SK-N-SH treated with all-trans-retinoic acid at 6 μM for 48 hours (cell line): ENCODE results near the gene DIP2B.

Experiments
- ATAC-seq: fragments of 200-7000 bp; cut with Tn5 transposase; 3 replicates; pipeline ENCODE4 v1.9.1; 2020; ENCODE audit warnings: mild to moderate bottlenecking, moderate library complexity
- ARNTL ChIP-seq: fragments of 450-650 bp; formaldehyde crosslinking; IDR thresholded peaks from 2 replicates; pipeline ENCODE4 v1.5.0; 2020; ENCODE audit warnings: low read depth, mild to moderate bottlenecking, moderate library complexity, borderline replicate concordance
- BACH2 ChIP-seq: fragments of 250-450 bp; sonication (Bioruptor Pico); IDR thresholded peaks from 2 replicates; pipeline ENCODE4 v1.9.0; 2021; ENCODE audit warnings: mild to moderate bottlenecking, borderline replicate concordance
- CSDC2 ChIP-seq: fragments of 250-450 bp; sonication (Bioruptor Pico); IDR thresholded peaks from 2 replicates; pipeline ENCODE4 v1.5.0; 2020; ENCODE audit warnings: mild to moderate bottlenecking, moderate library complexity
- CSRNP3 ChIP-seq: fragments of 250-450 bp; sonication (Bioruptor Pico); IDR thresholded peaks from 2 replicates; pipeline ENCODE4 v1.5.1; 2021; ENCODE audit warnings: mild to moderate bottlenecking, moderate library complexity
- ESRRG ChIP-seq: fragments of 250-450 bp; sonication (Bioruptor Pico); IDR thresholded peaks from 2 replicates; pipeline ENCODE4 v1.6.1; 2021; ENCODE audit warnings: mild to moderate bottlenecking
- GLIS3 ChIP-seq: fragments of 250-450 bp; sonication (Bioruptor Pico); IDR thresholded peaks from 2 replicates; pipeline ENCODE4 v1.5.0; 2020; ENCODE audit warnings: mild to moderate bottlenecking, moderate library complexity
- ISL1 ChIP-seq: fragments of 250-450 bp; sonication (Bioruptor Pico); IDR thresholded peaks from 2 replicates; pipeline ENCODE4 v2.1.2; 2022; ENCODE audit warnings: mild to moderate bottlenecking, moderate library complexity
- OSR1 ChIP-seq: fragments of 250-450 bp; sonication (Bioruptor Pico); IDR thresholded peaks from 2 replicates; pipeline ENCODE4 v1.8.0; 2022; ENCODE audit warnings: moderate library complexity, mild to moderate bottlenecking, inconsistent platforms
- POU6F1 ChIP-seq: fragments of 250-450 bp; sonication (Bioruptor Pico); IDR thresholded peaks from 2 replicates; pipeline ENCODE4 v1.8.0; 2021; ENCODE audit warnings: low read depth, mild to moderate bottlenecking, moderate library complexity, borderline replicate concordance
- PPARA ChIP-seq: fragments of 250-450 bp; sonication (Bioruptor Pico); IDR thresholded peaks from 2 replicates; pipeline ENCODE4 v1.5.0; 2020; ENCODE audit warnings: mild to moderate bottlenecking, borderline replicate concordance
- RARB ChIP-seq: fragments of 250-450 bp; sonication (Bioruptor Pico); IDR thresholded peaks from 2 replicates; pipeline ENCODE4 v1.8.0; 2021; ENCODE audit warnings: mild to moderate bottlenecking, moderate library complexity
- SNAI2 ChIP-seq: fragments of 250-450 bp; sonication (Bioruptor Pico); IDR thresholded peaks from 2 replicates; pipeline ENCODE4 v1.5.0; 2020; ENCODE audit warnings: mild to moderate bottlenecking, moderate library complexity
- TCF4 ChIP-seq: fragments of 250-450 bp; sonication (Bioruptor Pico); IDR thresholded peaks from 2 replicates; pipeline ENCODE4 v1.8.0; 2021; ENCODE audit warnings: mild to moderate bottlenecking, moderate library complexity, borderline replicate concordance
- TOX ChIP-seq: fragments of 250-450 bp; sonication (Bioruptor Pico); IDR thresholded peaks from 2 replicates; pipeline ENCODE4 v1.8.0; 2021; ENCODE audit warnings: mild to moderate bottlenecking, moderate library complexity, borderline replicate concordance
- ZC3H10 ChIP-seq: fragments of 250-450 bp; sonication (Bioruptor Pico); IDR thresholded peaks from 2 replicates; pipeline ENCODE4 v1.5.1; 2021; ENCODE audit warnings: mild to moderate bottlenecking, moderate library complexity
- ZFP30 ChIP-seq: fragments of 450-650 bp; formaldehyde crosslinking; IDR thresholded peaks from 2 replicates; pipeline ENCODE4 v1.5.0; 2022; ENCODE audit warnings: mild to moderate bottlenecking, moderate library complexity
- ZNF565 ChIP-seq: fragments of 450-650 bp; formaldehyde crosslinking; conservative IDR thresholded peaks from 2 replicates; pipeline ENCODE4 v1.5.0; 2020; ENCODE audit warnings: low read depth, mild to moderate bottlenecking, moderate library complexity
- ZNF70 ChIP-seq: fragments of 450-650 bp; formaldehyde crosslinking; IDR thresholded peaks from 2 replicates; pipeline ENCODE4 v1.5.0; 2020; ENCODE audit warnings: mild to moderate bottlenecking, moderate library complexity
- ZNF8 ChIP-seq: fragments of 450-650 bp; formaldehyde crosslinking; IDR thresholded peaks from 2 replicates; pipeline ENCODE4 v1.5.0; 2020; ENCODE audit warnings: mild to moderate bottlenecking, moderate library complexity
- TF ChIP-seq, protein P1 (sequence below): fragments of 250-450 bp; sonication (Bioruptor Pico); IDR thresholded peaks from 2 replicates; pipeline ENCODE4 v1.8.0; 2020; ENCODE audit warnings: mild to moderate bottlenecking, moderate library complexity, borderline replicate concordance
- TF ChIP-seq, protein P2 (sequence below): fragments of 250-450 bp; sonication (Bioruptor Pico); IDR thresholded peaks from 2 replicates; pipeline ENCODE4 v1.5.1; 2020; ENCODE audit warnings: low read depth, mild to moderate bottlenecking, moderate library complexity

Gene DIP2B

DNA sequence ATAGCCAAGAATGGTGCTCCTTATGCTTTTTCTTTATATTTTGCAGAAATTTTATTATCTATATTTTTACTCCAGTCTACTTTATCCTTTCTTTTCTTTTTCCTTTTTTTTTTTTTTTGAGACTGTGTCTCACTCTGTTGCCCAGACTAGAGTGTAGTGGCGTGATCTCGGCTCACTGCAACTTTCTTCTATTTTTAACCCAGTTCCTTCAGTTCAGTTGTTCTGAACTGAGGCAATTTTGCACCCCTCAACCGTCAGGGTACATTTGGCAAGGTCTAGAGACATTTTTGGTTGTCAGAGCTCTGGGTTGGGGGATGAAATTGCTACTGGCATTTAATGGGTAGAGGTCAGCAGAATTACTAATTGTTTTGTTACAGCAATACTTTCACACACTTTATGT is 75.7 kb downstream of the DIP2B start:
- no peak for ATAC-seq
- no peak for TF ChIP-seq PPARA
- no peak for TF ChIP-seq ZC3H10 (CRISPR knock-in tag)
- TF ChIP-seq SNAI2 (CRISPR knock-in tag), result no peak

DNA sequence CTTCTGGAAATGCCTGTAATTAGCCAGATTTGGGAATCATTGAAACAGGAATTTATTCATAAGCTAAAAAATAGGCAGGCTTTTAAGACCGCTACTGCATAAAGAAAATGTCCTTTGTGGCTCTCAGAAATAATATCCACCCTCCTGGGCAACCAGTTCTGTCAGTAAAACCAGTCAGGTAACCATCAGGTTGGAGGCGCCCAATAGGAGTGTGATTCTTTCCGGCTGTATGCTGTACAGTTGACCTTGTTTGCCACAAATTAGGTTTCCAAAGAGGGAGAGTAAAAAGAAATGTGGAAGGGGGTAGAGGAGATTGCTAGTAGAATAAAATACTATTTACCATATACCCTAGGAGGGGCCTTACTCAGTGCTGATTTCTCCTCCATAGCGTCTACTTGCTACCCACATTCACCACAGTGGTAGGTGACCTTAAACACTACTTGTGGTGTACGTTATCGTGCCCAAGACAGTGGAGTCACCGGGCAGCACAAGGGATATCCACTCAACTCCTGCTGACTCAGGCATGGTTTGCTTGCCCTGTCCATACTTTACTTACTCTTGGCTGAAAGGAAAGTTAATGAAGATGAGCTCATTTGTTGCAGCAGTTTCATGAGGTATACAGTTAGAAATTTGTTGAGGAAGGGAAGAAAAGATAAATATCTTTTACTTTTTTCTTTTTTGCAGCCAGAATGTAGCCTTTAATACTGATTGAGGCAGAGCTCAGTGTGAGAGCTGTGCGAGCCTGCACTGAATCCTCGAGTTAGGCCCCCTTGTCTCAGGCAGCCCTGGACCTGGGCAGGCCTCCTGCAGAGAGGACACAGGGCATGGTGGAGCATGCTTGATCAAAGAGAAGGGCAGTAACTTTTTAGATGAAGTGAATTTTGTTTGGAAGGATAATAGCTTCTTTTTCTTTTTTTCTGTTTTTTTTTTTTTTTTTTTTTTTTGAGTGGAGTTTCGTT is 76.7 kb downstream of the DIP2B start:
- TF ChIP-seq POU6F1 (no peak), TCF4 (CRISPR knock-in tag) (no peak), PPARA (no peak), RARB (CRISPR knock-in tag) (no peak), SNAI2 (CRISPR knock-in tag) (no peak), CSRNP3 (CRISPR knock-in tag) (no peak), GLIS3 (CRISPR knock-in tag) (no peak), ZC3H10 (CRISPR knock-in tag) (no peak), ESRRG (CRISPR knock-in tag) (no peak), ZFP30 (CRISPR knock-in tag) (no peak), BACH2 (CRISPR knock-in tag) (no peak), ISL1 (CRISPR knock-in tag) (no peak), ZNF70 (CRISPR knock-in tag) (no peak), ZNF565 (CRISPR knock-in tag) (no peak), TOX (CRISPR knock-in tag) (no peak), ZNF8 (no peak)
- TF ChIP-seq, protein P1, sequence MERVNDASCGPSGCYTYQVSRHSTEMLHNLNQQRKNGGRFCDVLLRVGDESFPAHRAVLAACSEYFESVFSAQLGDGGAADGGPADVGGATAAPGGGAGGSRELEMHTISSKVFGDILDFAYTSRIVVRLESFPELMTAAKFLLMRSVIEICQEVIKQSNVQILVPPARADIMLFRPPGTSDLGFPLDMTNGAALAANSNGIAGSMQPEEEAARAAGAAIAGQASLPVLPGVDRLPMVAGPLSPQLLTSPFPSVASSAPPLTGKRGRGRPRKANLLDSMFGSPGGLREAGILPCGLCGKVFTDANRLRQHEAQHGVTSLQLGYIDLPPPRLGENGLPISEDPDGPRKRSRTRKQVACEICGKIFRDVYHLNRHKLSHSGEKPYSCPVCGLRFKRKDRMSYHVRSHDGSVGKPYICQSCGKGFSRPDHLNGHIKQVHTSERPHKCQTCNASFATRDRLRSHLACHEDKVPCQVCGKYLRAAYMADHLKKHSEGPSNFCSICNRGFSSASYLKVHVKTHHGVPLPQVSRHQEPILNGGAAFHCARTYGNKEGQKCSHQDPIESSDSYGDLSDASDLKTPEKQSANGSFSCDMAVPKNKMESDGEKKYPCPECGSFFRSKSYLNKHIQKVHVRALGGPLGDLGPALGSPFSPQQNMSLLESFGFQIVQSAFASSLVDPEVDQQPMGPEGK (CRISPR knock-in tag), result no peak
- TF ChIP-seq, protein P2, sequence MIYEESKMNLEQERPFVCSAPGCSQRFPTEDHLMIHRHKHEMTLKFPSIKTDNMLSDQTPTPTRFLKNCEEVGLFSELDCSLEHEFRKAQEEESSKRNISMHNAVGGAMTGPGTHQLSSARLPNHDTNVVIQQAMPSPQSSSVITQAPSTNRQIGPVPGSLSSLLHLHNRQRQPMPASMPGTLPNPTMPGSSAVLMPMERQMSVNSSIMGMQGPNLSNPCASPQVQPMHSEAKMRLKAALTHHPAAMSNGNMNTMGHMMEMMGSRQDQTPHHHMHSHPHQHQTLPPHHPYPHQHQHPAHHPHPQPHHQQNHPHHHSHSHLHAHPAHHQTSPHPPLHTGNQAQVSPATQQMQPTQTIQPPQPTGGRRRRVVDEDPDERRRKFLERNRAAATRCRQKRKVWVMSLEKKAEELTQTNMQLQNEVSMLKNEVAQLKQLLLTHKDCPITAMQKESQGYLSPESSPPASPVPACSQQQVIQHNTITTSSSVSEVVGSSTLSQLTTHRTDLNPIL (CRISPR knock-in tag), result no peak

DNA sequence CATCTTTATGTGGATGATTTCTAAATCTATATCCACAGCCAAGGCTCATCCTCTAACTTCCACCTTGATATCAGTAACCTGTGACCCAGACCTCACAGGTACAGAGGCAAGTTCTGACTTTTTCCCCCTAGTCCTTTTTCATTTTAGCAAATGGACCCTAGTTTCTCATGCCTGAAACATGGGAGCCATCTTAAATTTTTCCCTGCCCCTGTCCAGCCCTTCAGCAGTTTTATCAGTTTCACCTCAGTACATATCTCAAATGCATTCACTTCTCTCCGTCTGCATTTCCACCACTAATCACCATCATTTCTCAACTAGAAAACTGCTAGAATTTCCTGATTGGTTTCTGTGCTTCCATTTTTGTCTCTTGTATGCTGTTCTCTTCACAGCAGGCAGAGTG is 79.3 kb downstream of the DIP2B start:
- no peak for ATAC-seq

More for the DNA sequence above, 76.7 kb downstream of the DIP2B start:
- peak; percentile 92 for ATAC-seq

More for the DNA sequence above, 79.3 kb downstream of the DIP2B start:
- TF ChIP-seq POU6F1, result no peak
- TF ChIP-seq GLIS3 (CRISPR knock-in tag), result no peak
- no peak for TF ChIP-seq OSR1 (CRISPR knock-in tag)
- no peak for TF ChIP-seq TOX (CRISPR knock-in tag)
- no peak for TF ChIP-seq SNAI2 (CRISPR knock-in tag)
- no peak for TF ChIP-seq RARB (CRISPR knock-in tag)
- no peak for TF ChIP-seq CSDC2 (CRISPR knock-in tag)
- TF ChIP-seq ZNF70 (CRISPR knock-in tag), result no peak
- TF ChIP-seq CSRNP3 (CRISPR knock-in tag), result no peak
- TF ChIP-seq ARNTL, result no peak
- TF ChIP-seq, protein P1 (CRISPR knock-in tag), result no peak
- TF ChIP-seq ZNF8, result no peak
- no peak for TF ChIP-seq ISL1 (CRISPR knock-in tag)
- TF ChIP-seq ESRRG (CRISPR knock-in tag), result no peak
- no peak for TF ChIP-seq ZNF565 (CRISPR knock-in tag)
- TF ChIP-seq, all 23 proteins: peak for 0
